OCI-LY3 (cell line): ENCODE results near the gene OTOG.

Experiments used
- H2AFZ ChIP-seq: fragments of 200-600, 300-600 bp; shearing (Covaris generic); 2 replicates; pipeline ENCODE4 v1.6.0; 2014; ENCODE audit warnings: antibody characterized with exemption, low read depth, low read length
- H3K27ac ChIP-seq: fragments of 200-600, 300-600 bp; sonication (generic); 2 replicates; pipeline ENCODE4 v1.5.1; 2014; ENCODE audit warnings: mild to moderate bottlenecking, low read length, moderate library complexity, mixed read lengths
- H3K27me3 ChIP-seq: fragments of 200-600, 300-600 bp; sonication (generic); 2 replicates; pipeline ENCODE4 v1.6.1; 2014; ENCODE audit warnings: low read depth, low read length, mixed read lengths
- H3K36me3 ChIP-seq: fragments of 200-600, 300-600 bp; sonication (generic); replicated peaks from 2 replicates; pipeline ENCODE3; 2014; ENCODE audit warnings: low read depth, low read length, mixed read lengths
- H3K4me1 ChIP-seq: fragments of 300-600, 200-600 bp; sonication (generic); 2 replicates; pipeline ENCODE4 v1.6.1; 2014; ENCODE audit warnings: low read length, mixed read lengths
- H3K4me2 ChIP-seq: fragments of 200-600, 300-600 bp; sonication (generic); 2 replicates; pipeline ENCODE4 v1.6.1; 2014; ENCODE audit warnings: low read length, mixed read lengths
- H3K4me3 ChIP-seq: fragments of 300-600, 200-600 bp; sonication (generic); 2 replicates; pipeline ENCODE4 v1.5.1; 2014; ENCODE audit warnings: antibody characterized with exemption, mild to moderate bottlenecking, low read length, moderate library complexity
- H3K79me2 ChIP-seq: fragments of 300-600, 200-600 bp; shearing (Covaris generic); 2 replicates; pipeline ENCODE4 v1.6.1; 2014; ENCODE audit warnings: mild to moderate bottlenecking, low read length, mixed read lengths
- H3K9ac ChIP-seq: fragments of 300-600, 200-600 bp; shearing (Covaris generic); 2 replicates; pipeline ENCODE4 v1.6.0; 2014; ENCODE audit warnings: mild to moderate bottlenecking, low read length, moderate library complexity
- H3K9me3 ChIP-seq: fragments of 200-600, 300-600 bp; shearing (Covaris generic); 2 replicates; pipeline ENCODE4 v1.6.1; 2014; ENCODE audit warnings: low read length, mixed read lengths; ENCODE audit not compliant: insufficient read depth
- H4K20me1 ChIP-seq: fragments of 200-600, 300-600 bp; sonication (generic); 2 replicates; pipeline ENCODE4 v1.6.1; 2016; ENCODE audit warnings: low read length, mixed read lengths; ENCODE audit not compliant: insufficient read depth
- EZH2phosphoT487 ChIP-seq: fragments of 200-600 bp; shearing (Covaris generic); IDR thresholded peaks from 2 replicates; pipeline ENCODE4 v1.6.1; 2018; ENCODE audit warnings: antibody characterized with exemption, mixed run types, low read depth
- TF ChIP-seq, protein P1 (sequence below): fragments of 200-600, 300-600 bp; sonication (generic); IDR thresholded peaks from 2 replicates; pipeline ENCODE4 v1.5.1; 2014; ENCODE audit warnings: antibody characterized with exemption, low read length, low read depth

Gene OTOG

DNA sequence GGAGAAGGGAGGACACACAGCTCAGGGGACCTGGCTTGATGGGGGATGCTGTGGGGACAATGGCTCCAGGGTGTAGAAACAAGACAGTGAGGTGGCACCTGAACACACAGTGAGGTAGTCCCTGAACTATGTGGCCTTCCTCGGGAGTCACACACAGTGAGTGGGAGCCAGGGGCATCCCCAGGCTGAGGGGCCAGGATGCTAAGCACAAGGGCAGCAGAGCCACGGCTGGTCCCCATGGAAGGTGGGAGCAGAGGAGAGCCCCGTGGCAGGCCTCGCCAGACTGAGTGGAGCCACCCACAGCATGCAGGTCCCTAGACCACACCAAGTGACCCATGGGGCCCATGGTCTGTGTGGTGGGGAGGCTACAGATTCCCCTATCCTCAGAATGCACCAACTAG, 44.4 kb upstream of the OTOG start:
- H2AFZ ChIP-seq = no peak overlapping the region
- H3K9ac ChIP-seq = no peak overlapping the region
- no peak overlapping the region for H3K4me2 ChIP-seq
- no peaks in the 10 kb centered on the region for H3K79me2 ChIP-seq
- no peaks in the 10 kb centered on the region for H4K20me1 ChIP-seq
- no peaks in the 10 kb centered on the region for H3K9me3 ChIP-seq
- no peaks in the 10 kb centered on the region for H3K4me1 ChIP-seq
- H3K27ac ChIP-seq = no peak overlapping the region
- no peak overlapping the region for H3K4me3 ChIP-seq
- no peak for TF ChIP-seq EZH2phosphoT487
- TF ChIP-seq, protein P1, sequence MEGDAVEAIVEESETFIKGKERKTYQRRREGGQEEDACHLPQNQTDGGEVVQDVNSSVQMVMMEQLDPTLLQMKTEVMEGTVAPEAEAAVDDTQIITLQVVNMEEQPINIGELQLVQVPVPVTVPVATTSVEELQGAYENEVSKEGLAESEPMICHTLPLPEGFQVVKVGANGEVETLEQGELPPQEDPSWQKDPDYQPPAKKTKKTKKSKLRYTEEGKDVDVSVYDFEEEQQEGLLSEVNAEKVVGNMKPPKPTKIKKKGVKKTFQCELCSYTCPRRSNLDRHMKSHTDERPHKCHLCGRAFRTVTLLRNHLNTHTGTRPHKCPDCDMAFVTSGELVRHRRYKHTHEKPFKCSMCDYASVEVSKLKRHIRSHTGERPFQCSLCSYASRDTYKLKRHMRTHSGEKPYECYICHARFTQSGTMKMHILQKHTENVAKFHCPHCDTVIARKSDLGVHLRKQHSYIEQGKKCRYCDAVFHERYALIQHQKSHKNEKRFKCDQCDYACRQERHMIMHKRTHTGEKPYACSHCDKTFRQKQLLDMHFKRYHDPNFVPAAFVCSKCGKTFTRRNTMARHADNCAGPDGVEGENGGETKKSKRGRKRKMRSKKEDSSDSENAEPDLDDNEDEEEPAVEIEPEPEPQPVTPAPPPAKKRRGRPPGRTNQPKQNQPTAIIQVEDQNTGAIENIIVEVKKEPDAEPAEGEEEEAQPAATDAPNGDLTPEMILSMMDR = no peak
- no peaks in the 10 kb centered on the region for H3K36me3 ChIP-seq
- peaks cover 55% of the 10 kb centered on the region for H3K27me3 ChIP-seq

DNA sequence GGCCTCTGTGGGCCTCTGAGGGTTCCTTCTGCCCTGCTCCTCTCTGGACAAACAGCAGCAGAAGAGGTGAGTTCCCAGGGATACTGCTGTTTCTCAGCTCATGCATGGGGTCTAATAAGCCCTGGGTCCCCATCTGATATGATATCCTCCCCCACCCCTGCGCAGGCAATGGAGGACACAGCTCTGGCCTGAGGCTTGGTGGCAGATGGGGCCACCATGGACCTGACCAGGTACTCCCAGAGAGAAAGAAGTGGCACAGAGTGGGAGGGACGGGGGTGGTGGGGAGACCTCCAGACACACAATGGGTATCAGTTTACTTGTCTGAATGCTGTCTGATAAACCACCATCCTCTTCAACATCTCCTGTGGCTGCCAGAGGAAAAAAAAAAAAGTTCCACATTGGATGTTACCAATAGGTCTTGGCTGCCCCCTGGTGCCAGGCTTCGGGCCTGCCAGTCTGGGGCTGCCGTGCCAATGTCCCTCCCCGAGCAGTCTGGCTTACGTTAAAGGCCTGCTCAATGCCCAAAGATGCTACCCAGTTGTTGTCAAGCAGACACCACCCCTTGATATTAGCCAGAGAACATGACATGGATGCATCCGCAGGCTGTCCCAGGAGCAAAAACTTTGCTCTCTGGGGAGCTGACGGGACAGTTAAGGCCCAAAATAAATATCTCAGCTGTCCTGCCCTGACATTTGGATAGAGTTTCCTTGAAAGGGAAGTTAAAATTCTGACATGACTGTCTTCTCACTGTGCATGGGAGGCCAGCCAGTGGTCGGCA, 42.5 kb upstream of the OTOG start:
- TF ChIP-seq EZH2phosphoT487 = no peak
- TF ChIP-seq, protein P1 = peak; percentile 90

DNA sequence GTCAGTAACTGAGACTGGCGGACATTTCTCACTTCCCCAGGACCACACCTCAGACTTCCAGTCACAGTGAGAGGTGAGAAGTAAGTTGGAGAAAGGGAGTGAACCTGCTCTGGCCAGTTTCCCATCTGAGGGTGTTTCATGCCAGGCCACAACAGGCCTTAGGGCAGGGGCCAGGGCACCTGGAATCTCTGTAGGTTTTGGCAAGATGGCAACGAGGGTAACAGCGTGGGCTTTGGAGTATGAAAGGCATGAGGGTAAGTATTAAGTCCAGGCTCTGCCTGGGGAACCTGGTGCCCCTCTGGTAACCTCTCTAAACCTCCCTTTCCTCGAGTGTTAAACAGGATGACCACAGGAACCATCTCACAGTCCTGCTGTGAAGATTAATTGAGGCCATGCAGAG, 41.9 kb upstream of the OTOG start:
- Histone ChIP-seq H3K9me3 (no peaks in the 10 kb centered on the region), H2AFZ (no peak overlapping the region), H3K36me3 (no peaks in the 10 kb centered on the region), H3K4me3 (no peak overlapping the region), H3K9ac (no peak overlapping the region), H3K27ac (no peak overlapping the region), H3K27me3 (peaks cover 49% of the 10 kb centered on the region), H4K20me1 (no peaks in the 10 kb centered on the region), H3K4me1 (no peaks in the 10 kb centered on the region), H3K79me2 (no peaks in the 10 kb centered on the region), H3K4me2 (0 out of 2 replicates have a peak overlapping the region, but pooled peaks have one; percentile 4)
- TF ChIP-seq, protein P1 = no peak
- TF ChIP-seq EZH2phosphoT487 = no peak

More for the DNA sequence above, 42.5 kb upstream of the OTOG start:
- no peaks in the 10 kb centered on the region for H3K9me3 ChIP-seq
- H4K20me1 ChIP-seq = no peaks in the 10 kb centered on the region
- H3K4me1 ChIP-seq = no peaks in the 10 kb centered on the region
- 0 out of 2 replicates have a peak overlapping the region, but pooled peaks have one; percentile 4 for H3K4me2 ChIP-seq
- peaks cover 52% of the 10 kb centered on the region for H3K27me3 ChIP-seq
- no peak overlapping the region for H3K9ac ChIP-seq
- no peaks in the 10 kb centered on the region for H3K79me2 ChIP-seq
- H3K27ac ChIP-seq = no peak overlapping the region
- H2AFZ ChIP-seq = no peak overlapping the region
- no peak overlapping the region for H3K4me3 ChIP-seq
- no peaks in the 10 kb centered on the region for H3K36me3 ChIP-seq

DNA sequence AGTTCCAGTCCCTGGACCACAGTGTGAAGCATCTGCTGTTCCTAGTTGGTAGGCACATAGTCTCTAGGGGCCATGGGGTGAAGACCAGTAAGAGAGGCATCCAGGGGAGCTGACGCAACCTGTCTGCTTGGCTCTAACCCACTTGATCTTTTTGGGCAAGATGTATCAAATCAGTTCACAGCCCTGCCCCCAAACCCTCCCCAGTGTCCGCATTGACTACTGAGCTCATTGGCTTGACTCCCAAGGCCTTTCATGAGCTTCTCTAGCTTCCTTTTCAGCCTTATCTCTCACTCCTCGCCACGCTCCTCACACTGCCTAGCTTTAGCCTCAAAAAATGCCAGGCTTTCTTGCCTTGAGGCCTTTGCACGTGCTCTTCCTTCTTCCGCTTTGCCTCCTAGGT, 40.7 kb upstream of the OTOG start:
- Histone ChIP-seq H3K27me3 (peaks cover 59% of the 10 kb centered on the region), H3K9me3 (no peaks in the 10 kb centered on the region), H3K79me2 (no peaks in the 10 kb centered on the region), H3K36me3 (no peaks in the 10 kb centered on the region), H3K4me1 (no peaks in the 10 kb centered on the region), H4K20me1 (no peaks in the 10 kb centered on the region), H3K4me3 (no peak overlapping the region), H3K27ac (no peak overlapping the region), H3K9ac (no peak overlapping the region), H2AFZ (no peak overlapping the region), H3K4me2 (no peak overlapping the region)
- TF ChIP-seq EZH2phosphoT487 = no peak
- TF ChIP-seq, protein P1 = no peak
